Placental pericyte (primary cell): ENCODE data around the gene GAB4. TPM values are rescaled to one million over a fixed set of nuclear protein-coding genes. Genes with fewer than 3 reads are reported as not detected.

ENCODE experiments used
- total RNA-seq: library from RNA; depleted of rRNA; stranded (reverse); fragments of >200 nt; gene quantifications from 2 replicates; pipeline ENCODE4 v1.2.3, GENCODE V29; 2012

GAB4 gene, protein sequence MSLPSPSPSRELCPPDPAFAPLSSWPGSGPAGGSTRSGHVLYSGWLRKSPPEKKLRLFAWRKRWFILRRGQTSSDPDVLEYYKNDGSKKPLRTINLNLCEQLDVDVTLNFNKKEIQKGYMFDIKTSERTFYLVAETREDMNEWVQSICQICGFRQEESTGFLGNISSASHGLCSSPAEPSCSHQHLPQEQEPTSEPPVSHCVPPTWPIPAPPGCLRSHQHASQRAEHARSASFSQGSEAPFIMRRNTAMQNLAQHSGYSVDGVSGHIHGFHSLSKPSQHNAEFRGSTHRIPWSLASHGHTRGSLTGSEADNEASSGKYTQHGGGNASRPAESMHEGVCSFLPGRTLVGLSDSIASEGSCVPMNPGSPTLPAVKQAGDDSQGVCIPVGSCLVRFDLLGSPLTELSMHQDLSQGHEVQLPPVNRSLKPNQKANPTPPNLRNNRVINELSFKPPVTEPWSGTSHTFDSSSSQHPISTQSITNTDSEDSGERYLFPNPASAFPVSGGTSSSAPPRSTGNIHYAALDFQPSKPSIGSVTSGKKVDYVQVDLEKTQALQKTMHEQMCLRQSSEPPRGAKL
- total RNA-seq, result not detected in 2 replicates

DNA sequence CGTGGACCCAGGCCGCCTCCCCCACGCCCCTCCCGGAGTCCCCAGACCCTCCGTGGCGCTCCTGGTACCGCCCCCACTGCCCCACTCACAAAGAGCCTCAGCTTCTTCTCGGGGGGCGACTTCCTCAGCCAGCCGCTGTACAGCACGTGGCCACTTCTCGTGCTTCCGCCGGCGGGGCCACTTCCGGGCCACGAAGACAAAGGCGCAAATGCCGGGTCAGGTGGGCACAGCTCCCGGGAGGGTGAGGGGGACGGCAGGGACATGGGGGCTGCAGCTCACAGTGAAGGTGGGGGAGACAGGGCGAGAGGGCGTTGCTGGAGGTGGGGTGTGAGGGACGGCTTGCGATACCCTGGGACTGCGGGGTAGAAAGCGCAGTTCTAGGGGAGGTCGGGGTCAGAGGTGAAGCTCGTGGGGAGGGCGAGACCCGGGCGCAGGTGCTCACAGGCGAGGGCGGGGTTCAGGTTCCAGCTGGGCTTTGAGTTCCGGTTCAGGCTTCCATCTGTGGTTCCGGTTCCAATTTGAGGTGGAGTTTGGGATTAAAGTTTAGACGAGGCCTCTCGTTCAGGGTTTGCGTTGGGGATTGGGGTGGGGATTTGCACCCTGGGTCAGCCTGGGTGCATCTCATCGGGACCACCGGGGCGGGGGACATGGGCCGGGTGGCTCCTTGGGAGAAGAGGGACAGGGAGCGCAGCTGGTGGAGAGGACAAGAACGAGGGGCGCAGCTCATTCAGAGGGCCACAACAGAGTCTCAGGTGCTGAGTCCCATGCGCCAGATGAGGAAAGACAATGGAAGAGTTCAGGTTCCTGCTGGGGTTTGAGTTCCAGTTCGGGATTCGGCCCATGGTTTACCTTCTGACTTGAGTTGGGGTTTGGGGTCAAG lies at the start of gene GAB4:
Gene GAB4 (minus strand): TSS at position 371 of the 880 bp plus-strand sequence. CDS start 108 bp downstream, at position 263.

Other genes with a start within 250 kb of the GAB4 start
- not detected in 2 replicates for gene XKR3, start 182.8 kb downstream of the GAB4 start, total RNA-seq
- gene IL17RA, start 76.8 kb upstream of the GAB4 start, total RNA-seq, result 7.0 and 8.1 TPM in 2 replicates
- gene TMEM121B, start 113.1 kb upstream of the GAB4 start, total RNA-seq, result under 0.01 TPM in 1 of 2 replicates, not detected in the other
- 20.6 and 28.9 TPM in 2 replicates for gene HDHD5, start 151.1 kb upstream of the GAB4 start, total RNA-seq
- 0.44 and 1.4 TPM in 2 replicates for gene ADA2, start 211.2 kb upstream of the GAB4 start, total RNA-seq